ENCODE results near the gene HEATR5B. TPM values are rescaled to one million over a fixed set of nuclear protein-coding genes. Genes with fewer than 3 reads are reported as not detected.
A peak's percentile ranks its signal among the peaks of the same experiment; 100 is the strongest.

HEATR5B gene
- total and polyA plus RNA-seq, 9 of the 15 experiments (the other 6 are each of a cell fraction or from before 2014, with no cell fraction given): 4.2 to 21.7 (median 12.2) TPM

GRCh38 chr2:36966370-36967235, 117.6 kb downstream of the HEATR5B start, which contains the start of gene STRN (continued):
- TF ChIP-seq, protein P1, sequence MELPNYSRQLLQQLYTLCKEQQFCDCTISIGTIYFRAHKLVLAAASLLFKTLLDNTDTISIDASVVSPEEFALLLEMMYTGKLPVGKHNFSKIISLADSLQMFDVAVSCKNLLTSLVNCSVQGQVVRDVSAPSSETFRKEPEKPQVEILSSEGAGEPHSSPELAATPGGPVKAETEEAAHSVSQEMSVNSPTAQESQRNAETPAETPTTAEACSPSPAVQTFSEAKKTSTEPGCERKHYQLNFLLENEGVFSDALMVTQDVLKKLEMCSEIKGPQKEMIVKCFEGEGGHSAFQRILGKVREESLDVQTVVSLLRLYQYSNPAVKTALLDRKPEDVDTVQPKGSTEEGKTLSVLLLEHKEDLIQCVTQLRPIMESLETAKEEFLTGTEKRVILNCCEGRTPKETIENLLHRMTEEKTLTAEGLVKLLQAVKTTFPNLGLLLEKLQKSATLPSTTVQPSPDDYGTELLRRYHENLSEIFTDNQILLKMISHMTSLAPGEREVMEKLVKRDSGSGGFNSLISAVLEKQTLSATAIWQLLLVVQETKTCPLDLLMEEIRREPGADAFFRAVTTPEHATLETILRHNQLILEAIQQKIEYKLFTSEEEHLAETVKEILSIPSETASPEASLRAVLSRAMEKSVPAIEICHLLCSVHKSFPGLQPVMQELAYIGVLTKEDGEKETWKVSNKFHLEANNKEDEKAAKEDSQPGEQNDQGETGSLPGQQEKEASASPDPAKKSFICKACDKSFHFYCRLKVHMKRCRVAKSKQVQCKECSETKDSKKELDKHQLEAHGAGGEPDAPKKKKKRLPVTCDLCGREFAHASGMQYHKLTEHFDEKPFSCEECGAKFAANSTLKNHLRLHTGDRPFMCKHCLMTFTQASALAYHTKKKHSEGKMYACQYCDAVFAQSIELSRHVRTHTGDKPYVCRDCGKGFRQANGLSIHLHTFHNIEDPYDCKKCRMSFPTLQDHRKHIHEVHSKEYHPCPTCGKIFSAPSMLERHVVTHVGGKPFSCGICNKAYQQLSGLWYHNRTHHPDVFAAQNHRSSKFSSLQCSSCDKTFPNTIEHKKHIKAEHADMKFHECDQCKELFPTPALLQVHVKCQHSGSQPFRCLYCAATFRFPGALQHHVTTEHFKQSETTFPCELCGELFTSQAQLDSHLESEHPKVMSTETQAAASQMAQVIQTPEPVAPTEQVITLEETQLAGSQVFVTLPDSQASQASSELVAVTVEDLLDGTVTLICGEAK (IDR thresholded peaks at IDR 0.05): peak; percentile 67; the same call in 1 of the 2 replicates
- TF ChIP-seq, protein P1 (CRISPR knock-in tag; IDR thresholded peaks at IDR 0.05): no peak
- TF ChIP-seq ZNF124 (CRISPR knock-in tag; IDR thresholded peaks at IDR 0.05) (no peak), ZNF717 (CRISPR knock-in tag; IDR thresholded peaks at IDR 0.05) (no peak), GATAD2B (IDR thresholded peaks at IDR 0.05; ENCODE audit: borderline replicate concordance) (peak; percentile 49; the same call in 1 of the 2 replicates), NFYB (IDR thresholded peaks at IDR 0.05; ENCODE audit: extremely low read depth, insufficient read length) (no peak), OTX1 (CRISPR knock-in tag; IDR thresholded peaks at IDR 0.05) (peak; percentile 78; the same call in 1 of the 2 replicates), KLF13 (tag; IDR thresholded peaks at IDR 0.05; ENCODE audit: borderline replicate concordance, low read depth) (no peak), CBX5 (IDR thresholded peaks at IDR 0.05; ENCODE audit: borderline replicate concordance, low read depth) (no peak), ZNF551 (CRISPR knock-in tag; IDR thresholded peaks at IDR 0.05) (no peak), HMG20A (CRISPR knock-in tag; conservative IDR thresholded peaks at IDR 0.05) (no peak), ARID1B (IDR thresholded peaks at IDR 0.05) (peak; percentile 70)
- TF ChIP-seq, protein P2, sequence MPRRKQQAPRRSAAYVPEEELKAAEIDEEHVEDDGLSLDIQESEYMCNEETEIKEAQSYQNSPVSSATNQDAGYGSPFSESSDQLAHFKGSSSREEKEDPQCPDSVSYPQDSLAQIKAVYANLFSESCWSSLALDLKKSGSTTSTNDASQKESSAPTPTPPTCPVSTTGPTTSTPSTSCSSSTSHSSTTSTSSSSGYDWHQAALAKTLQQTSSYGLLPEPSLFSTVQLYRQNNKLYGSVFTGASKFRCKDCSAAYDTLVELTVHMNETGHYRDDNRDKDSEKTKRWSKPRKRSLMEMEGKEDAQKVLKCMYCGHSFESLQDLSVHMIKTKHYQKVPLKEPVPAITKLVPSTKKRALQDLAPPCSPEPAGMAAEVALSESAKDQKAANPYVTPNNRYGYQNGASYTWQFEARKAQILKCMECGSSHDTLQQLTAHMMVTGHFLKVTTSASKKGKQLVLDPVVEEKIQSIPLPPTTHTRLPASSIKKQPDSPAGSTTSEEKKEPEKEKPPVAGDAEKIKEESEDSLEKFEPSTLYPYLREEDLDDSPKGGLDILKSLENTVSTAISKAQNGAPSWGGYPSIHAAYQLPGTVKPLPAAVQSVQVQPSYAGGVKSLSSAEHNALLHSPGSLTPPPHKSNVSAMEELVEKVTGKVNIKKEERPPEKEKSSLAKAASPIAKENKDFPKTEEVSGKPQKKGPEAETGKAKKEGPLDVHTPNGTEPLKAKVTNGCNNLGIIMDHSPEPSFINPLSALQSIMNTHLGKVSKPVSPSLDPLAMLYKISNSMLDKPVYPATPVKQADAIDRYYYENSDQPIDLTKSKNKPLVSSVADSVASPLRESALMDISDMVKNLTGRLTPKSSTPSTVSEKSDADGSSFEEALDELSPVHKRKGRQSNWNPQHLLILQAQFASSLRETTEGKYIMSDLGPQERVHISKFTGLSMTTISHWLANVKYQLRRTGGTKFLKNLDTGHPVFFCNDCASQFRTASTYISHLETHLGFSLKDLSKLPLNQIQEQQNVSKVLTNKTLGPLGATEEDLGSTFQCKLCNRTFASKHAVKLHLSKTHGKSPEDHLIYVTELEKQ (CRISPR knock-in tag; IDR thresholded peaks at IDR 0.05): no peak
- TF ChIP-seq, protein P3, sequence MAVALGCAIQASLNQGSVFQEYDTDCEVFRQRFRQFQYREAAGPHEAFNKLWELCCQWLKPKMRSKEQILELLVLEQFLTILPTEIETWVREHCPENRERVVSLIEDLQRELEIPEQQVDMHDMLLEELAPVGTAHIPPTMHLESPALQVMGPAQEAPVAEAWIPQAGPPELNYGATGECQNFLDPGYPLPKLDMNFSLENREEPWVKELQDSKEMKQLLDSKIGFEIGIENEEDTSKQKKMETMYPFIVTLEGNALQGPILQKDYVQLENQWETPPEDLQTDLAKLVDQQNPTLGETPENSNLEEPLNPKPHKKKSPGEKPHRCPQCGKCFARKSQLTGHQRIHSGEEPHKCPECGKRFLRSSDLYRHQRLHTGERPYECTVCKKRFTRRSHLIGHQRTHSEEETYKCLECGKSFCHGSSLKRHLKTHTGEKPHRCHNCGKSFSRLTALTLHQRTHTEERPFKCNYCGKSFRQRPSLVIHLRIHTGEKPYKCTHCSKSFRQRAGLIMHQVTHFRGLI (CRISPR knock-in tag; IDR thresholded peaks at IDR 0.05): no peak
